ENCODE results near the gene IGSF1. TPM values are rescaled to one million over a fixed set of nuclear protein-coding genes. Genes with fewer than 3 reads are reported as not detected.

The IGSF1 gene
- total and polyA plus RNA-seq, 7 donors, result 0.15 to 1.4 (median 0.71) TPM; not detected in 2

DNA sequence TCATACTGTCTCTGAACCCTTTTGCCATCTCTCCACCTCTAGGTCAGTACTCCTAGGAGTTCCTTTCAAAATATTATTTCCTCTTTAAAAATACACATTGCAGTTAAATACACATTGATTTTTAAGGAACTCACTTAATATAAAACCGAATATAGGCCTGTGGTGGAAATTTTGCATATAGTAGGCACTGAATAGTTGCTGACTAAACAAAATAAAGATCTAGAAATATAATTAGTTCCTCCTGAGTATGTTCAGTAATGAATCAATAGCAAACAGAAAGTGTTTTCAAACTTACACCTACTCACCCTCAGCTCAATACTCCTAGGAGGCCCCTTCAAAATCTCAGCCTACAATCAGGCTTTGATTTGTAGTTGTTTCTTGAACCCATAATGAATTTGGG, 61.5 kb downstream of the IGSF1 start:
- Histone ChIP-seq H3K9me3 (no peaks in the 10 kb centered on the region), H3K4me3 (no peak overlapping the region), H3K27ac (no peak overlapping the region), H3K36me3 (no peaks in the 10 kb centered on the region), H3K27me3 (no peaks in the 10 kb centered on the region), H3K4me1 (no peaks in the 10 kb centered on the region)
- TF ChIP-seq POLR2A (IDR thresholded peaks at IDR 0.05) (no peak), EP300 (IDR thresholded peaks at IDR 0.05) (no peak), POLR2AphosphoS5 (IDR thresholded peaks at IDR 0.05) (no peak)
- TF ChIP-seq, protein P1, sequence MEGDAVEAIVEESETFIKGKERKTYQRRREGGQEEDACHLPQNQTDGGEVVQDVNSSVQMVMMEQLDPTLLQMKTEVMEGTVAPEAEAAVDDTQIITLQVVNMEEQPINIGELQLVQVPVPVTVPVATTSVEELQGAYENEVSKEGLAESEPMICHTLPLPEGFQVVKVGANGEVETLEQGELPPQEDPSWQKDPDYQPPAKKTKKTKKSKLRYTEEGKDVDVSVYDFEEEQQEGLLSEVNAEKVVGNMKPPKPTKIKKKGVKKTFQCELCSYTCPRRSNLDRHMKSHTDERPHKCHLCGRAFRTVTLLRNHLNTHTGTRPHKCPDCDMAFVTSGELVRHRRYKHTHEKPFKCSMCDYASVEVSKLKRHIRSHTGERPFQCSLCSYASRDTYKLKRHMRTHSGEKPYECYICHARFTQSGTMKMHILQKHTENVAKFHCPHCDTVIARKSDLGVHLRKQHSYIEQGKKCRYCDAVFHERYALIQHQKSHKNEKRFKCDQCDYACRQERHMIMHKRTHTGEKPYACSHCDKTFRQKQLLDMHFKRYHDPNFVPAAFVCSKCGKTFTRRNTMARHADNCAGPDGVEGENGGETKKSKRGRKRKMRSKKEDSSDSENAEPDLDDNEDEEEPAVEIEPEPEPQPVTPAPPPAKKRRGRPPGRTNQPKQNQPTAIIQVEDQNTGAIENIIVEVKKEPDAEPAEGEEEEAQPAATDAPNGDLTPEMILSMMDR (IDR thresholded peaks at IDR 0.05), result no peak
- no peak for DNase-seq
- intact Hi-C loops (cut with DNase I), result no loop called here
- 61 to 76% methylated on average over 1 of the region's 1 CpG for WGBS, 2 donors

DNA sequence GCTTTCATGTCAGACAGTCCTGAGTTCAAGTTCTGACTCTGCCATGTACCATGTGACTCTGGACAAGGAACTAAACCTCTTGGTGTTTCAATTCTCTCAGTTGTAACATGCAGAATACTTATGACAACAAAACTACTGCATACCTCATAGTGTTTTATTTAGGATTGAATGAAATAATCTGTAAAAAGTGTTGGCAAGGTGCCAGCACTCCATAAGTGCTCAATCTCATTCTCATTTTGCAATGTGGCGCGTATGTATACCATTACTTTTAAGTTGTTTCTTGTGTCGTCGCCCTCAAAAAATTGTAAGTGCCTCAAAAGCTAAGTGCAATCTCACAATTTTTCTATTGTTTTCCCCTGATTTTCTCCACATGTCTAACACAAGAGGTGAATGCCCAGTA, 62.5 kb downstream of the IGSF1 start:
- Histone ChIP-seq H3K36me3 (no peaks in the 10 kb centered on the region), H3K27me3 (no peaks in the 10 kb centered on the region), H3K9me3 (no peaks in the 10 kb centered on the region), H3K4me1 (no peaks in the 10 kb centered on the region), H3K4me3 (no peak overlapping the region), H3K27ac (no peak overlapping the region)
- no peak for TF ChIP-seq POLR2AphosphoS5 (IDR thresholded peaks at IDR 0.05)
- TF ChIP-seq, protein P1 (IDR thresholded peaks at IDR 0.05), result no peak
- no peak for TF ChIP-seq EP300 (IDR thresholded peaks at IDR 0.05)
- TF ChIP-seq POLR2A (IDR thresholded peaks at IDR 0.05), result no peak
- intact Hi-C loops (cut with DNase I), result no loop called here
- WGBS, 2 donors, result 90 to 94% methylated on average over 4 of the region's 4 CpGs
- no peak for DNase-seq

DNA sequence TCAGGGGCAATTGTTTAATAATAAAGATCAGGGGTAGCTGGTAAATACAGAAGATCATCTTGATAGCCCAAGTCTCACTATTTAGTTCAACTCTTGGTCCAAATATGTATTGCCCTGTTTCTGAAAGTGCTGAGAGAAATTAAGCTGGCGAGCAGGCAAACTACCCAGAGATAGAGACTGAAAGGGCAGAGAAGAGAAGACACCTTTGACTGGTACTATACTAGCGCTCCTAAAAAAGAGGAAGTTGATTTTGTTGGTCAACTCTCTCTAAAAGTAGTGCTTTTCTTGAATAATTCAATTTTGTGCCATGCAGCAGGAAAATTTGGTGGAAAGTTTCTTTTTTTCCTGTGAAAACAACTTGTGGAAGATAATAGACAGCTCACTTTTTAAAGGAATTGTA, 64.0 kb downstream of the IGSF1 start:
- Histone ChIP-seq H3K27me3 (no peaks in the 10 kb centered on the region), H3K27ac (no peak overlapping the region), H3K4me1 (no peaks in the 10 kb centered on the region), H3K9me3 (no peaks in the 10 kb centered on the region), H3K36me3 (no peaks in the 10 kb centered on the region), H3K4me3 (no peak overlapping the region)
- intact Hi-C loops (cut with DNase I), result no loop called here
- no peak for DNase-seq
- TF ChIP-seq POLR2AphosphoS5 (IDR thresholded peaks at IDR 0.05) (no peak), POLR2A (IDR thresholded peaks at IDR 0.05) (no peak), EP300 (IDR thresholded peaks at IDR 0.05) (no peak)
- TF ChIP-seq, protein P1 (IDR thresholded peaks at IDR 0.05), result no peak
- WGBS, 2 donors, result 78 to 84% methylated on average over 2 of the region's 2 CpGs

Other genes with a start within 250 kb of the IGSF1 start
- gene ARHGAP36, start 231.0 kb downstream of the IGSF1 start, total RNA-seq, result not detected
- under 1 TPM in 1 of 3 donors, not detected in 2; 0.23 TPM for gene ARHGAP36, start 231.0 kb downstream of the IGSF1 start, polyA plus RNA-seq

All from sigmoid colon (tissue), 7 donors.